OCI-LY1 (cell line): ENCODE results near the gene CSH2.
"Not testable (repeated sequence)": the region's sequence is repeated elsewhere in the genome, so short reads cannot be mapped to it uniquely, and the experiment has no call there.

Experiments used
- H2AFZ ChIP-seq: fragments of 200-600 bp; sonication (generic), shearing (Covaris generic); 2 replicates; pipeline ENCODE4 v1.6.0; 2014; ENCODE audit warnings: antibody characterized with exemption, mild to moderate bottlenecking, low read length
- H3F3A ChIP-seq: fragments of 200-600 bp; sonication (generic), shearing (Covaris generic); 2 replicates; pipeline ENCODE4 v1.6.0; 2014; ENCODE audit warnings: mild to moderate bottlenecking, antibody characterized with exemption, low read length, moderate library complexity; ENCODE audit not compliant: insufficient read depth
- H3K27ac ChIP-seq: fragments of 200-600 bp; sonication (generic); 2 replicates; pipeline ENCODE4 v1.5.1; 2014; ENCODE audit warnings: low read length, mixed run types, mild to moderate bottlenecking, low read depth; ENCODE audit not compliant: poor library complexity, severe bottlenecking
- H3K27me3 ChIP-seq: fragments of 200-600 bp; sonication (generic); 2 replicates; pipeline ENCODE4 v1.6.0; 2014; ENCODE audit warnings: antibody characterized with exemption, mild to moderate bottlenecking, low read length, moderate library complexity; ENCODE audit not compliant: insufficient read depth
- H3K36me3 ChIP-seq: fragments of 200-600 bp; sonication (generic); 2 replicates; pipeline ENCODE4 v1.6.1; 2014; ENCODE audit warnings: mild to moderate bottlenecking, antibody characterized with exemption, low read length, moderate library complexity, mixed read lengths; ENCODE audit not compliant: insufficient read depth
- H3K4me1 ChIP-seq: fragments of 200-600 bp; sonication (generic); 2 replicates; pipeline ENCODE4 v1.5.1; 2014; ENCODE audit warnings: mild to moderate bottlenecking, low read length, moderate library complexity; ENCODE audit not compliant: insufficient read depth, severe bottlenecking
- H3K4me2 ChIP-seq: fragments of 200-600 bp; sonication (generic), shearing (Covaris generic); 2 replicates; pipeline ENCODE4 v1.6.1; 2014; ENCODE audit warnings: low read length
- H3K4me3 ChIP-seq: fragments of 200-600 bp; sonication (generic); 2 replicates; pipeline ENCODE4 v1.5.1; 2014; ENCODE audit warnings: low read length, low read depth, mild to moderate bottlenecking, mixed read lengths; ENCODE audit not compliant: poor library complexity, severe bottlenecking
- H3K79me2 ChIP-seq: fragments of 200-600 bp; shearing (Covaris generic); 2 replicates; pipeline ENCODE4 v1.6.1; 2016; ENCODE audit warnings: mixed run types, low read length, mixed read lengths; ENCODE audit not compliant: insufficient read depth
- H3K9ac ChIP-seq: fragments of 200-600 bp; sonication (generic), shearing (Covaris generic); 2 replicates; pipeline ENCODE4 v1.6.1; 2014; ENCODE audit warnings: mild to moderate bottlenecking, low read length, mixed read lengths
- H3K9me2 ChIP-seq: fragments of 200-600 bp; sonication (generic), shearing (Covaris generic); 2 replicates; pipeline ENCODE4 v1.6.1; 2014; ENCODE audit warnings: low read depth, mild to moderate bottlenecking, low read length, mixed read lengths
- H3K9me3 ChIP-seq: fragments of 200-600 bp; shearing (Covaris generic); 2 replicates; pipeline ENCODE4 v1.6.1; 2014; ENCODE audit warnings: low read length, mixed read lengths
- H4K20me1 ChIP-seq: fragments of 200-600 bp; sonication (generic), shearing (Covaris generic); 2 replicates; pipeline ENCODE4 v1.6.0; 2016; ENCODE audit warnings: mild to moderate bottlenecking, low read length; ENCODE audit not compliant: insufficient read depth
- CTCF ChIP-seq: fragments of 200-600 bp; sonication (generic), shearing (Covaris generic); IDR thresholded peaks from 2 replicates; pipeline ENCODE4 v1.5.1; 2017; ENCODE audit warnings: mild to moderate bottlenecking, antibody characterized with exemption, low read length, moderate library complexity, mixed read lengths
- EZH2 ChIP-seq: fragments of 200-600 bp; sonication (generic), shearing (Covaris generic); IDR thresholded peaks from 2 replicates; pipeline ENCODE4 v1.8.0; 2017; ENCODE audit warnings: borderline replicate concordance, mixed run types, mild to moderate bottlenecking, antibody characterized with exemption, low read length, moderate library complexity, mixed read lengths

The CSH2 gene

GRCh38 chr17:63918305-63918704 is 44.8 kb upstream of the CSH2 start:
- no peak overlapping the region for H3K27ac ChIP-seq
- H3K9me3 ChIP-seq, result no peaks in the 10 kb centered on the region
- no peaks in the 10 kb centered on the region for H3F3A ChIP-seq
- no peak overlapping the region for H3K4me3 ChIP-seq
- H4K20me1 ChIP-seq, result no peaks in the 10 kb centered on the region
- H3K4me2 ChIP-seq, result no peak overlapping the region
- H3K9me2 ChIP-seq, result no peaks in the 10 kb centered on the region
- H3K9ac ChIP-seq, result no peak overlapping the region
- no peaks in the 10 kb centered on the region for H3K79me2 ChIP-seq
- no peak overlapping the region for H2AFZ ChIP-seq
- no peaks in the 10 kb centered on the region for H3K36me3 ChIP-seq
- TF ChIP-seq EZH2, result no peak
- no peak for TF ChIP-seq CTCF
- peaks cover 55% of the 10 kb centered on the region for H3K4me1 ChIP-seq
- no peaks in the 10 kb centered on the region; the same call in 1 of the 2 replicates for H3K27me3 ChIP-seq

- no peak overlapping the region for H3K9ac ChIP-seq
Measured at GRCh38 chr17:63917646-63918045, 44.2 kb upstream of the CSH2 start.

GRCh38 chr17:63917206-63917605 is 43.7 kb upstream of the CSH2 start:
- H3K36me3 ChIP-seq, H3K9me2 ChIP-seq, H3K27ac ChIP-seq, H3K79me2 ChIP-seq, H4K20me1 ChIP-seq, H3K4me3 ChIP-seq, H2AFZ ChIP-seq, H3K27me3 ChIP-seq, H3K9ac ChIP-seq, H3K9me3 ChIP-seq, H3K4me2 ChIP-seq, H3F3A ChIP-seq: not testable (repeated sequence)
- H3K4me1 ChIP-seq, result peaks cover 44% of the 10 kb centered on the region

More at GRCh38 chr17:63917646-63918045, 44.2 kb upstream of the CSH2 start:
- Histone ChIP-seq H3K4me3 (no peak overlapping the region), H3K36me3 (no peaks in the 10 kb centered on the region), H4K20me1 (no peaks in the 10 kb centered on the region), H3K4me1 (peaks cover 48% of the 10 kb centered on the region), H3K4me2 (no peak overlapping the region), H3F3A (no peaks in the 10 kb centered on the region), H3K27me3 (no peaks in the 10 kb centered on the region; the same call in 1 of the 2 replicates), H3K27ac (no peak overlapping the region), H3K9me2 (no peaks in the 10 kb centered on the region), H3K9me3 (no peaks in the 10 kb centered on the region), H3K79me2 (no peaks in the 10 kb centered on the region), H2AFZ (no peak overlapping the region)
- TF ChIP-seq EZH2 (no peak), CTCF (no peak)

- no peak overlapping the region for H3K27ac ChIP-seq
- H4K20me1 ChIP-seq, result no peaks in the 10 kb centered on the region
- H3K4me1 ChIP-seq, result peaks cover 39% of the 10 kb centered on the region
- no peak for TF ChIP-seq CTCF
- H2AFZ ChIP-seq, result no peak overlapping the region
- H3K9me2 ChIP-seq, result no peaks in the 10 kb centered on the region
- H3F3A ChIP-seq, result no peaks in the 10 kb centered on the region
- H3K79me2 ChIP-seq, result no peaks in the 10 kb centered on the region
- no peak overlapping the region for H3K4me2 ChIP-seq
- H3K36me3 ChIP-seq, result no peaks in the 10 kb centered on the region
- H3K9ac ChIP-seq, result no peak overlapping the region
- H3K9me3 ChIP-seq, result no peaks in the 10 kb centered on the region
- H3K4me3 ChIP-seq, result no peak overlapping the region
- no peaks in the 10 kb centered on the region; the same call in 1 of the 2 replicates for H3K27me3 ChIP-seq
Measured at GRCh38 chr17:63916566-63917185, 43.2 kb upstream of the CSH2 start.

- H3K9ac ChIP-seq, H3K9me3 ChIP-seq, H3F3A ChIP-seq, H3K27me3 ChIP-seq, H3K27ac ChIP-seq, H3K79me2 ChIP-seq, H2AFZ ChIP-seq, H3K36me3 ChIP-seq, H3K9me2 ChIP-seq, H3K4me3 ChIP-seq, H4K20me1 ChIP-seq: not testable (repeated sequence)
- Histone ChIP-seq H3K4me1 (peaks cover 31% of the 10 kb centered on the region), H3K4me2 (peak overlapping the region; percentile 42; the same call in 1 of the 2 replicates)
Measured at GRCh38 chr17:63915753-63916152, 42.3 kb upstream of the CSH2 start.
